Panc1 (cell line): Measurements from ENCODE around the gene CFAP68. TPM values are rescaled to one million over a fixed set of nuclear protein-coding genes. Genes with fewer than 3 reads are reported as not detected.
A peak's percentile ranks its signal among the peaks of the same experiment; 100 is the strongest.

ENCODE experiments used
- ATAC-seq: fragments of 200-7000 bp; cut with Tn5 transposase; 2 replicates; pipeline ENCODE4 v1.9.1; 2020; ENCODE audit warnings: mild to moderate bottlenecking, moderate library complexity
- Bru-seq: library from RNA; stranded (reverse); fragments of 400-500 nt; gene quantifications from one replicate; lab custom pipeline; 2021; lab: Mats Ljungman, UMichigan
- BruChase-seq, 2 experiments: library from RNA; stranded (reverse); fragments of 400-500 nt; gene quantifications; one replicate each; lab custom pipeline; 2021; lab: Mats Ljungman, UMichigan
- BruUV-seq: library from RNA; stranded (reverse); fragments of 400-500 nt; replicated peaks from 2 replicates; lab custom pipeline; 2021; lab: Mats Ljungman, UMichigan
- CTCF ChIA-PET: fragments of 300-600 bp; sonication (Branson Sonifier 250); formaldehyde crosslinking; loops from one replicate; lab custom pipeline; 2022; ENCODE audit warnings: antibody characterized with exemption; lab: Charles Lee
- POLR2A ChIA-PET: fragments of 300-600 bp; sonication (Branson Sonifier 250); formaldehyde crosslinking; loops from one replicate; lab custom pipeline; 2022; ENCODE audit warnings: antibody characterized with exemption; lab: Charles Lee
- DNase-seq: peaks from one replicate; pipeline ENCODE4 v3.0.0-alpha.2; 2010; ENCODE audit warnings: low read depth, low spot score
- H3K27ac ChIP-seq: 2 replicates; pipeline ENCODE4 v1.5.1; 2011; ENCODE audit warnings: mild to moderate bottlenecking, low read length, inconsistent platforms
- H3K27me3 ChIP-seq: fragments of 200-500 bp; sonication (Bioruptor generic); 2 replicates; pipeline ENCODE4 v1.6.0; 2014; ENCODE audit warnings: low read length, inconsistent platforms; ENCODE audit not compliant: control insufficient read depth, insufficient read depth
- H3K36me3 ChIP-seq: fragments of 200-500 bp; sonication (Bioruptor generic); 2 replicates; pipeline ENCODE4 v1.5.1; 2014; ENCODE audit warnings: inconsistent platforms, mild to moderate bottlenecking, low read length, moderate library complexity; ENCODE audit not compliant: control insufficient read depth, insufficient read depth
- H3K4me1 ChIP-seq: 2 replicates; pipeline ENCODE4 v1.5.1; 2011; ENCODE audit warnings: inconsistent platforms, mild to moderate bottlenecking, low read length, moderate library complexity; ENCODE audit not compliant: control insufficient read depth, insufficient read depth
- H3K4me3 ChIP-seq, 2 experiments: 2 replicates each; pipeline ENCODE4 v1.5.1; 2011 to 2012; ENCODE audit warnings: low read depth in 2 of 2, low read length in 2 of 2, mild to moderate bottlenecking in 2 of 2, inconsistent platforms in 1 of 2, moderate library complexity in 1 of 2
- H3K9me3 ChIP-seq: fragments of 200-500 bp; sonication (Bioruptor generic); 2 replicates; pipeline ENCODE4 v1.5.1; 2014; ENCODE audit warnings: low read depth, mild to moderate bottlenecking, inconsistent platforms, low read length, moderate library complexity; ENCODE audit not compliant: control insufficient read depth, insufficient read depth
- POLR2AphosphoS5 ChIP-seq: IDR thresholded peaks from 2 replicates; pipeline ENCODE4 v1.6.1; 2012; ENCODE audit warnings: mild to moderate bottlenecking, low read depth, low read length, moderate library complexity
- SIN3A ChIP-seq: IDR thresholded peaks from 2 replicates; pipeline ENCODE4 v1.6.1; 2012; ENCODE audit warnings: low read depth, mild to moderate bottlenecking, low read length, moderate library complexity, borderline replicate concordance; ENCODE audit not compliant: insufficient read depth
- TCF7L2 ChIP-seq: IDR thresholded peaks from 2 replicates; pipeline ENCODE4 v1.6.1; 2011; ENCODE audit warnings: mild to moderate bottlenecking, low read depth, low read length, inconsistent platforms
- in situ Hi-C: cut with HindIII; loops from 2 replicates; pipeline ENCODE4 v1.10.0; 2016; ENCODE audit warnings: low sequenced_read_pairs, low pct_unique_long_range_greater_than_20kb
- intact Hi-C: fragments of 100-400 bp; cut with micrococcal nuclease; formaldehyde crosslinking; loops from one replicate; pipeline ENCODE4 v1.10.0; 2022; ENCODE audit not compliant: unreplicated experiment
- long read RNA-seq: library from polyadenylated mRNA; unstranded; transcript quantifications from one replicate; pipeline ENCODE4 v2.0.0, GENCODE V29; 2021; ENCODE audit not compliant: unreplicated experiment
- polyA plus RNA-seq: library from polyadenylated mRNA; unstranded; fragments of >200 nt; gene quantifications from one replicate; pipeline ENCODE4 v1.2.1, GENCODE V29; 2012; ENCODE audit warnings: missing spikeins; ENCODE audit not compliant: insufficient read length
- total RNA-seq: library from RNA; stranded (reverse); gene quantifications from one replicate; pipeline ENCODE4 v1.2.1, GENCODE V29; 2021; ENCODE audit not compliant: unreplicated experiment
- TF ChIP-seq, protein P1 (sequence below): fragments of 450-650 bp; IDR thresholded peaks from 2 replicates; pipeline ENCODE4 v1.5.1; 2017; ENCODE audit warnings: mild to moderate bottlenecking
- TF ChIP-seq, protein P2 (sequence below), 2 experiments: IDR thresholded peaks; 2 replicates each; pipeline ENCODE4 v1.6.1; 2011 to 2012; ENCODE audit warnings: low read depth in 2 of 2, control low read depth in 1 of 2, low read length in 1 of 2, mild to moderate bottlenecking in 1 of 2, moderate library complexity in 1 of 2; ENCODE audit not compliant: insufficient read depth in 1 of 2

Gene CFAP68
- total RNA-seq (16.6 TPM), Bru-seq, nascent RNA (percentile 48 among the genes with signal in this experiment), BruChase-seq, experiment 1, labeled RNA remaining after a 2-hour chase (percentile 47 among the genes with signal in this experiment), BruChase-seq, experiment 2, labeled RNA remaining after a 6-hour chase (percentile 55 among the genes with signal in this experiment)
- 19.5 TPM for polyA plus RNA-seq
- long read RNA-seq, transcript C11orf1-201 (4 exons, 2,885 nt): major isoform, 7 of 15 reads
- long read RNA-seq, transcript C11orf1-202 (4 exons, 534 nt): minor isoform, 6 of 15 reads
- long read RNA-seq, partial matches to known transcripts: 0 of 15 reads
- long read RNA-seq, other reads (novel, unspliced or antisense): 0 of 15 reads

DNA sequence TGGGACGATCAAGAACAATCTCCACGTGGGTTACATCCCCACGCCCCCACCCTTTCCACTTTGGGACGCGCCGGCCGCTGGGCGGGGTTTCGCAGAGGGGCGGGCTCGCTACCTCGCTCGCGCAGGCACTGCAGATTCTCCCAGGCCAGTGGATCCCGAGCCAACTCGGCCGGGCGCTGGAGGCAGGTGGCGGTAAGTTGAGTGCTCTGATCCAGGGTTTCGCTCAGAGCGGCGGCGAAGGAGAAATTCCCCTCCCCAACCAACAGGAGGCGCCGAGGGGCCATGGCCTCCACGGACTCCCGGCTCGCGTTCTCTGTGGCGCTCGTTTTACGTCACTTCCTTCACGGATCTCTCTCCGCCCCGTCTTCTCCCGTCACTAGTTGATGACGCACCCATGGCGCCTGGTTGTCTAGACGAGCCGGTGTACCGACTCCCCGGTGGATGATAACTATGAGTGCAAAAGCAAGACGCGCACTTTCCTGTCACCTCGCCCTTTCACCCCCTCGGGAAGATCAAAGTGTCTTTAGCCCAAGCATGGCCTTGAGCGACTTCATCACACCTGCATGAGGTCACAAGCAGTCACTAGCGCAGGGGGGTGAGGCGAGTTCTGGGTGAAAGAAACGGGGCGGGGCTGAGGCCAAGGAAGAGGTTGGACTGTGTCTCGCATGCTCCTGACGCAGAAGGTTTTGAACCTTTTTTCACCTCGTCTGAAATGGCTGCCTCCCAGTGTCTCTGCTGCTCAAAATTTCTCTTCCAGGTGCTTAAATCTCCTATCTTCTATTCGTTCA lies at the start of gene CFAP68, which contains the start of gene FDXACB1:
TSS of gene CFAP68 (plus strand) at position 693 of the 788 bp plus-strand sequence. CDS start at position 713, 20 bp downstream.
TSS of gene FDXACB1 (minus strand) at position 317 of the 788 bp plus-strand sequence. CDS start at position 284, 33 bp downstream.
- intact Hi-C loops (loop anchor here (10.0 kb wide), 1 partner anchor 106 kb away; no protein-coding TSS in a partner anchor), in situ Hi-C loops (no loop called here)
- POLR2A ChIA-PET: interaction anchor here (0.7 kb wide), 1 partner anchor 249 kb away, joined by 3 read pairs; no protein-coding TSS in a partner anchor
- Histone ChIP-seq H3K9me3 (no peaks in the 10 kb centered on the region), H3K4me1 (peaks cover 9% of the 10 kb centered on the region; the same call in 1 of the 2 replicates), H3K4me3 (peak within 1 kb of the TSS; percentile 80 to 90), H3K27ac (peak within 1 kb of the TSS; percentile 92), H3K36me3 (no peaks in the 10 kb centered on the region), H3K27me3 (no peaks in the 10 kb centered on the region)
- CTCF ChIA-PET: no interaction called here
- no TSS peak for BruUV-seq
- TF ChIP-seq SIN3A: peak; percentile 61; the same call in 1 of the 2 replicates
- TF ChIP-seq, protein P1, sequence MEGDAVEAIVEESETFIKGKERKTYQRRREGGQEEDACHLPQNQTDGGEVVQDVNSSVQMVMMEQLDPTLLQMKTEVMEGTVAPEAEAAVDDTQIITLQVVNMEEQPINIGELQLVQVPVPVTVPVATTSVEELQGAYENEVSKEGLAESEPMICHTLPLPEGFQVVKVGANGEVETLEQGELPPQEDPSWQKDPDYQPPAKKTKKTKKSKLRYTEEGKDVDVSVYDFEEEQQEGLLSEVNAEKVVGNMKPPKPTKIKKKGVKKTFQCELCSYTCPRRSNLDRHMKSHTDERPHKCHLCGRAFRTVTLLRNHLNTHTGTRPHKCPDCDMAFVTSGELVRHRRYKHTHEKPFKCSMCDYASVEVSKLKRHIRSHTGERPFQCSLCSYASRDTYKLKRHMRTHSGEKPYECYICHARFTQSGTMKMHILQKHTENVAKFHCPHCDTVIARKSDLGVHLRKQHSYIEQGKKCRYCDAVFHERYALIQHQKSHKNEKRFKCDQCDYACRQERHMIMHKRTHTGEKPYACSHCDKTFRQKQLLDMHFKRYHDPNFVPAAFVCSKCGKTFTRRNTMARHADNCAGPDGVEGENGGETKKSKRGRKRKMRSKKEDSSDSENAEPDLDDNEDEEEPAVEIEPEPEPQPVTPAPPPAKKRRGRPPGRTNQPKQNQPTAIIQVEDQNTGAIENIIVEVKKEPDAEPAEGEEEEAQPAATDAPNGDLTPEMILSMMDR: peak; percentile 99
- TF ChIP-seq POLR2AphosphoS5: peak; percentile 84
- TF ChIP-seq TCF7L2: peak; percentile 85
- TF ChIP-seq, protein P2, sequence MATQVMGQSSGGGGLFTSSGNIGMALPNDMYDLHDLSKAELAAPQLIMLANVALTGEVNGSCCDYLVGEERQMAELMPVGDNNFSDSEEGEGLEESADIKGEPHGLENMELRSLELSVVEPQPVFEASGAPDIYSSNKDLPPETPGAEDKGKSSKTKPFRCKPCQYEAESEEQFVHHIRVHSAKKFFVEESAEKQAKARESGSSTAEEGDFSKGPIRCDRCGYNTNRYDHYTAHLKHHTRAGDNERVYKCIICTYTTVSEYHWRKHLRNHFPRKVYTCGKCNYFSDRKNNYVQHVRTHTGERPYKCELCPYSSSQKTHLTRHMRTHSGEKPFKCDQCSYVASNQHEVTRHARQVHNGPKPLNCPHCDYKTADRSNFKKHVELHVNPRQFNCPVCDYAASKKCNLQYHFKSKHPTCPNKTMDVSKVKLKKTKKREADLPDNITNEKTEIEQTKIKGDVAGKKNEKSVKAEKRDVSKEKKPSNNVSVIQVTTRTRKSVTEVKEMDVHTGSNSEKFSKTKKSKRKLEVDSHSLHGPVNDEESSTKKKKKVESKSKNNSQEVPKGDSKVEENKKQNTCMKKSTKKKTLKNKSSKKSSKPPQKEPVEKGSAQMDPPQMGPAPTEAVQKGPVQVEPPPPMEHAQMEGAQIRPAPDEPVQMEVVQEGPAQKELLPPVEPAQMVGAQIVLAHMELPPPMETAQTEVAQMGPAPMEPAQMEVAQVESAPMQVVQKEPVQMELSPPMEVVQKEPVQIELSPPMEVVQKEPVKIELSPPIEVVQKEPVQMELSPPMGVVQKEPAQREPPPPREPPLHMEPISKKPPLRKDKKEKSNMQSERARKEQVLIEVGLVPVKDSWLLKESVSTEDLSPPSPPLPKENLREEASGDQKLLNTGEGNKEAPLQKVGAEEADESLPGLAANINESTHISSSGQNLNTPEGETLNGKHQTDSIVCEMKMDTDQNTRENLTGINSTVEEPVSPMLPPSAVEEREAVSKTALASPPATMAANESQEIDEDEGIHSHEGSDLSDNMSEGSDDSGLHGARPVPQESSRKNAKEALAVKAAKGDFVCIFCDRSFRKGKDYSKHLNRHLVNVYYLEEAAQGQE (IDR thresholded peaks at IDR 0.05; ENCODE audit: insufficient read depth in 1 of 2, low read depth in 2 of 2, low read length in 1 of 2): 0 out of 4 replicates have a peak, but pooled peaks of 1 of the 2 experiments have one; percentile 15
- DNase-seq (peak; percentile 97), ATAC-seq (peak; percentile 94)

DNA sequence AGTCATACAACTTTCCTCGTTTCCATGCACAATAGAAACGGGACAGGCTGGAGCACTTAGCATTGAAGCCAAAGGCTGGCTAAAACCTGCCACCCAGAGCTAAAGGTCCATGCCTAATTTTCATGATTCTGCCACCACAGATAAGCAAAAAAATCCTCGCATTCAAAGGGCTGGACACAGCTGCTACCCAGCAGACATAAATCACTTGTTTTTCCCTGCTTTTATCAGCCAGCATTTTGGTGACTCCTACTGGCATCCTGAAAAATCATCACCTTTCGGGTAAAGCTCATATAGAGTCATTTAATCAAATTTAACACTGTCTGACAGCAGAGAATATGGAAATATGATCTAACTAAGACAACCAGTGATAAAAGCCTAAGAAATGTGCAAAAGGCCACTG lies 45.8 kb upstream of the CFAP68 start:
- POLR2A ChIA-PET: interaction anchor here (0.7 kb wide), 1 partner anchor 270 kb away, joined by 3 read pairs; no protein-coding TSS in a partner anchor

More for the DNA sequence above, 45.8 kb upstream of the CFAP68 start:
- H3K4me3 ChIP-seq: no peak overlapping the region
- in situ Hi-C loops: no loop called here
- no peaks in the 10 kb centered on the region for H3K27me3 ChIP-seq
- no peaks in the 10 kb centered on the region; the same call in 1 of the 2 replicates for H3K36me3 ChIP-seq
- no peaks in the 10 kb centered on the region for H3K4me1 ChIP-seq
- CTCF ChIA-PET: no interaction called here
- ATAC-seq (no peak), DNase-seq (no peak)
- intact Hi-C loops: no loop called here
- TF ChIP-seq, protein P1: peak; percentile 25; the same call in 1 of the 2 replicates
- TF ChIP-seq POLR2AphosphoS5: no peak
- H3K9me3 ChIP-seq: no peaks in the 10 kb centered on the region
- no TSS peak for BruUV-seq
- no peak overlapping the region for H3K27ac ChIP-seq
